OCI-LY1 (cell line): ENCODE measurements around the gene PKNOX2.

Experiments used
- H2AFZ ChIP-seq: fragments of 200-600 bp; sonication (generic), shearing (Covaris generic); 2 replicates; pipeline ENCODE4 v1.6.0; 2014; ENCODE audit warnings: antibody characterized with exemption, mild to moderate bottlenecking, low read length
- H3F3A ChIP-seq: fragments of 200-600 bp; sonication (generic), shearing (Covaris generic); 2 replicates; pipeline ENCODE4 v1.6.0; 2014; ENCODE audit warnings: mild to moderate bottlenecking, antibody characterized with exemption, low read length, moderate library complexity; ENCODE audit not compliant: insufficient read depth
- H3K27ac ChIP-seq: fragments of 200-600 bp; sonication (generic); 2 replicates; pipeline ENCODE4 v1.5.1; 2014; ENCODE audit warnings: low read length, mixed run types, mild to moderate bottlenecking, low read depth; ENCODE audit not compliant: poor library complexity, severe bottlenecking
- H3K27me3 ChIP-seq: fragments of 200-600 bp; sonication (generic); 2 replicates; pipeline ENCODE4 v1.6.0; 2014; ENCODE audit warnings: antibody characterized with exemption, mild to moderate bottlenecking, low read length, moderate library complexity; ENCODE audit not compliant: insufficient read depth
- H3K36me3 ChIP-seq: fragments of 200-600 bp; sonication (generic); 2 replicates; pipeline ENCODE4 v1.6.1; 2014; ENCODE audit warnings: mild to moderate bottlenecking, antibody characterized with exemption, low read length, moderate library complexity, mixed read lengths; ENCODE audit not compliant: insufficient read depth
- H3K4me1 ChIP-seq: fragments of 200-600 bp; sonication (generic); 2 replicates; pipeline ENCODE4 v1.5.1; 2014; ENCODE audit warnings: mild to moderate bottlenecking, low read length, moderate library complexity; ENCODE audit not compliant: insufficient read depth, severe bottlenecking
- H3K4me2 ChIP-seq: fragments of 200-600 bp; sonication (generic), shearing (Covaris generic); 2 replicates; pipeline ENCODE4 v1.6.1; 2014; ENCODE audit warnings: low read length
- H3K4me3 ChIP-seq: fragments of 200-600 bp; sonication (generic); 2 replicates; pipeline ENCODE4 v1.5.1; 2014; ENCODE audit warnings: low read length, low read depth, mild to moderate bottlenecking, mixed read lengths; ENCODE audit not compliant: poor library complexity, severe bottlenecking
- H3K79me2 ChIP-seq: fragments of 200-600 bp; shearing (Covaris generic); 2 replicates; pipeline ENCODE4 v1.6.1; 2016; ENCODE audit warnings: mixed run types, low read length, mixed read lengths; ENCODE audit not compliant: insufficient read depth
- H3K9ac ChIP-seq: fragments of 200-600 bp; sonication (generic), shearing (Covaris generic); 2 replicates; pipeline ENCODE4 v1.6.1; 2014; ENCODE audit warnings: mild to moderate bottlenecking, low read length, mixed read lengths
- H3K9me2 ChIP-seq: fragments of 200-600 bp; sonication (generic), shearing (Covaris generic); 2 replicates; pipeline ENCODE4 v1.6.1; 2014; ENCODE audit warnings: low read depth, mild to moderate bottlenecking, low read length, mixed read lengths
- H3K9me3 ChIP-seq: fragments of 200-600 bp; shearing (Covaris generic); 2 replicates; pipeline ENCODE4 v1.6.1; 2014; ENCODE audit warnings: low read length, mixed read lengths
- H4K20me1 ChIP-seq: fragments of 200-600 bp; sonication (generic), shearing (Covaris generic); 2 replicates; pipeline ENCODE4 v1.6.0; 2016; ENCODE audit warnings: mild to moderate bottlenecking, low read length; ENCODE audit not compliant: insufficient read depth
- CTCF ChIP-seq: fragments of 200-600 bp; sonication (generic), shearing (Covaris generic); IDR thresholded peaks from 2 replicates; pipeline ENCODE4 v1.5.1; 2017; ENCODE audit warnings: mild to moderate bottlenecking, antibody characterized with exemption, low read length, moderate library complexity, mixed read lengths
- EZH2 ChIP-seq: fragments of 200-600 bp; sonication (generic), shearing (Covaris generic); IDR thresholded peaks from 2 replicates; pipeline ENCODE4 v1.8.0; 2017; ENCODE audit warnings: borderline replicate concordance, mixed run types, mild to moderate bottlenecking, antibody characterized with exemption, low read length, moderate library complexity, mixed read lengths

The PKNOX2 gene

GRCh38 chr11:125284245-125284850, 119.8 kb downstream of the PKNOX2 start:
- Histone ChIP-seq H2AFZ (no peak overlapping the region), H3F3A (no peaks in the 10 kb centered on the region), H3K27me3 (no peaks in the 10 kb centered on the region), H3K36me3 (no peaks in the 10 kb centered on the region), H3K4me2 (no peak overlapping the region), H3K4me3 (no peak overlapping the region), H3K9ac (no peak overlapping the region), H3K9me3 (no peaks in the 10 kb centered on the region), H3K27ac (no peak overlapping the region), H3K4me1 (no peaks in the 10 kb centered on the region), H3K9me2 (no peaks in the 10 kb centered on the region), H3K79me2 (no peaks in the 10 kb centered on the region), H4K20me1 (no peaks in the 10 kb centered on the region)
- TF ChIP-seq CTCF (no peak), EZH2 (no peak)

DNA sequence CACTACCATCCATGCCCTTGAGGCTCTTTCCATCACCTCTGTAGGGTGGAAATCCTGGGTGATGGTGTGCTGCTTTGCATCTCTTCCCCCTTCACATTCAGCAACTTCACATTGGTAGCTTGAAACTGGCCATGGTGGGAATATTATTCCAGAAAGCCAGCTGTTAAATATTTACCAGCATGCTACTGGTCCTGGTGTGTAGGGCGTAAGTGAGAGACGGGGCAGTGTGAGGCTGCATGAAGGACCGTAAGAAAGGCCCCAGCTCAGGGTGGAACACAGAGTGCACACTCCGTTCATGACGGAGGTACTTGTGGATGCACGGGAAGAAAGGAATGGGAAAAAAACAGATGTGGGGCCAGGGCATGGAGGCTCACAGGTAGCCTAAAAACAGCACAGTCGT, 121.3 kb downstream of the PKNOX2 start:
- TF ChIP-seq EZH2 (no peak), CTCF (no peak)
- Histone ChIP-seq H3K79me2 (no peaks in the 10 kb centered on the region), H4K20me1 (no peaks in the 10 kb centered on the region), H3K27me3 (no peaks in the 10 kb centered on the region), H3K9ac (no peak overlapping the region), H3F3A (no peaks in the 10 kb centered on the region), H2AFZ (no peak overlapping the region), H3K4me3 (no peak overlapping the region), H3K4me1 (no peaks in the 10 kb centered on the region), H3K27ac (no peak overlapping the region), H3K9me2 (no peaks in the 10 kb centered on the region), H3K9me3 (no peaks in the 10 kb centered on the region), H3K4me2 (no peak overlapping the region), H3K36me3 (no peaks in the 10 kb centered on the region)

GRCh38 chr11:125286486-125286885, 121.9 kb downstream of the PKNOX2 start:
- Histone ChIP-seq H3K79me2 (no peaks in the 10 kb centered on the region), H3K9me2 (no peaks in the 10 kb centered on the region), H3K4me3 (no peak overlapping the region), H4K20me1 (no peaks in the 10 kb centered on the region), H3K4me1 (no peaks in the 10 kb centered on the region), H3K27me3 (no peaks in the 10 kb centered on the region), H3K27ac (no peak overlapping the region), H3K9ac (no peak overlapping the region), H3F3A (no peaks in the 10 kb centered on the region), H2AFZ (no peak overlapping the region), H3K36me3 (no peaks in the 10 kb centered on the region), H3K4me2 (no peak overlapping the region), H3K9me3 (no peaks in the 10 kb centered on the region)
- TF ChIP-seq EZH2 (no peak), CTCF (no peak)
